PFSK-1 (cell line): Measurements from ENCODE around the gene MKS1.

Experiments
- FOXP2 ChIP-seq: optimal IDR thresholded peaks from 2 replicates; pipeline ENCODE3; 2011; ENCODE audit warnings: borderline replicate concordance, control low read depth, inconsistent platforms; ENCODE audit not compliant: insufficient read depth; ENCODE audit errors: extremely low read length, extremely low read depth
- POLR2AphosphoS5 ChIP-seq: IDR thresholded peaks from 2 replicates; pipeline ENCODE4 v1.6.1; 2012; ENCODE audit warnings: low read depth, mild to moderate bottlenecking, control low read depth, low read length, moderate library complexity
- REST ChIP-seq, 2 experiments: IDR thresholded peaks; 2 replicates each; pipeline versions ENCODE4 v1.6.1 to v1.8.0; 2011 to 2012; ENCODE audit warnings: low read depth in 2 of 2, low read length in 2 of 2, control low read depth in 1 of 2, inconsistent platforms in 1 of 2, mild to moderate bottlenecking in 1 of 2, moderate library complexity in 1 of 2; ENCODE audit not compliant: insufficient read depth in 1 of 2
- SIN3A ChIP-seq: IDR thresholded peaks from 2 replicates; pipeline ENCODE4 v1.6.1; 2012; ENCODE audit warnings: mild to moderate bottlenecking, low read length, moderate library complexity, borderline replicate concordance; ENCODE audit not compliant: insufficient read depth
- TAF1 ChIP-seq: IDR thresholded peaks from 2 replicates; pipeline ENCODE4 v1.6.1; 2012; ENCODE audit warnings: low read length, control low read depth, borderline replicate concordance; ENCODE audit not compliant: insufficient read depth

Gene MKS1

GRCh38 chr17:58265271-58265670, 46.2 kb upstream of the MKS1 start:
- TF ChIP-seq REST (IDR thresholded peaks at IDR 0.05; ENCODE audit: insufficient read depth in 1 of 2, low read depth in 2 of 2, low read length in 2 of 2) (no peak), SIN3A (no peak), FOXP2 (no peak), TAF1 (no peak), POLR2AphosphoS5 (no peak)

GRCh38 chr17:58264407-58265103, 45.5 kb upstream of the MKS1 start:
- TF ChIP-seq TAF1 (no peak), REST (IDR thresholded peaks at IDR 0.05; ENCODE audit: insufficient read depth in 1 of 2, low read depth in 2 of 2, low read length in 2 of 2) (no peak), FOXP2 (no peak), POLR2AphosphoS5 (no peak), SIN3A (no peak)

- TF ChIP-seq SIN3A (no peak), REST (IDR thresholded peaks at IDR 0.05; ENCODE audit: insufficient read depth in 1 of 2, low read depth in 2 of 2, low read length in 2 of 2) (no peak), TAF1 (no peak), POLR2AphosphoS5 (no peak), FOXP2 (no peak)
Measured at GRCh38 chr17:58263773-58264172, 44.7 kb upstream of the MKS1 start.

GRCh38 chr17:58262149-58262548, 43.1 kb upstream of the MKS1 start:
- TF ChIP-seq FOXP2 (no peak), REST (IDR thresholded peaks at IDR 0.05; ENCODE audit: insufficient read depth in 1 of 2, low read depth in 2 of 2, low read length in 2 of 2) (no peak), TAF1 (no peak), POLR2AphosphoS5 (no peak), SIN3A (no peak)
